SJSA1 (cell line): ENCODE measurements around the gene TXNIP. TPM values are rescaled to one million over a fixed set of nuclear protein-coding genes. Genes with fewer than 3 reads are reported as not detected.

Experiments used
- total RNA-seq: library from RNA; depleted of rRNA; stranded (reverse); fragments of >200 nt; shearing (Covaris generic); gene quantifications from 2 replicates; pipeline ENCODE4 v1.2.3, GENCODE V29; 2014; rRNA removed

The TXNIP gene
- total RNA-seq, 1 experiment from 2014 or later: 82.5 TPM

Other genes starting within 250 kb of the TXNIP start
- 17.5 and 23.8 TPM in 2 replicates for gene RNF115, start 172.5 kb downstream of the TXNIP start, total RNA-seq
- 56.2 and 78.6 TPM in 2 replicates for gene POLR3C, start 172.4 kb downstream of the TXNIP start, total RNA-seq
- 4.2 and 7.0 TPM in 2 replicates for gene NUDT17, start 150.9 kb downstream of the TXNIP start, total RNA-seq
- 7.5 and 15.7 TPM in 2 replicates for gene PIAS3, start 137.5 kb downstream of the TXNIP start, total RNA-seq
- gene ANKRD35, start 110.7 kb downstream of the TXNIP start, total RNA-seq: not detected in 2 replicates
- 1.6 and 2.6 TPM in 2 replicates for gene ITGA10, start 86.5 kb downstream of the TXNIP start, total RNA-seq
- 29.4 and 30.4 TPM in 2 replicates for gene PEX11B, start 77.9 kb downstream of the TXNIP start, total RNA-seq
- gene RBM8A, start 69.1 kb downstream of the TXNIP start, total RNA-seq: 285 and 828 TPM in 2 replicates
- gene LIX1L, start 38.6 kb downstream of the TXNIP start, total RNA-seq: 24.3 and 34.1 TPM in 2 replicates
- 0.13 TPM in 1 of 2 replicates, not detected in the other for gene ANKRD34A, start 32.0 kb downstream of the TXNIP start, total RNA-seq
- gene POLR3GL, start 31.9 kb downstream of the TXNIP start, total RNA-seq: 13.9 and 22.8 TPM in 2 replicates
- gene HJV, start 25.2 kb upstream of the TXNIP start, total RNA-seq: not detected in 2 replicates
- gene NBPF10, start 148.2 kb upstream of the TXNIP start, total RNA-seq: 1.2 and 2.1 TPM in 2 replicates
- 35.9 and 44.7 TPM in 2 replicates for gene NOTCH2NLA, start 232.4 kb upstream of the TXNIP start, total RNA-seq